Measurements from ENCODE around the gene CTNNA3.
"Not testable (repeated sequence)": the region's sequence is repeated elsewhere in the genome, so short reads cannot be mapped to it uniquely, and the experiment has no call there.

CTNNA3 gene

GRCh38 chr10:67696029-67696428, at the start of gene CTNNA3:
Gene CTNNA3 (minus strand): TSS chr10:67696195.
- no peak for DNase-seq

- no peak for DNase-seq
Observed at GRCh38 chr10:67735430-67735829, 39.4 kb upstream of the CTNNA3 start.

GRCh38 chr10:67733511-67733910, 37.5 kb upstream of the CTNNA3 start:
- DNase-seq = no peak

GRCh38 chr10:67725567-67725966, 29.6 kb upstream of the CTNNA3 start:
- DNase-seq = no peak

GRCh38 chr10:67723601-67724000, 27.6 kb upstream of the CTNNA3 start:
- DNase-seq = no peak

GRCh38 chr10:67722113-67722512, 26.1 kb upstream of the CTNNA3 start:
- no peak for DNase-seq

- not testable (repeated sequence) for DNase-seq
Observed at GRCh38 chr10:67716455-67716854, 20.5 kb upstream of the CTNNA3 start.

GRCh38 chr10:67705921-67706320, 9.9 kb upstream of the CTNNA3 start:
- DNase-seq = no peak

GRCh38 chr10:67699613-67700270, 3.7 kb upstream of the CTNNA3 start:
- DNase-seq = not testable (repeated sequence)

GRCh38 chr10:67698164-67698563, 2.2 kb upstream of the CTNNA3 start:
- DNase-seq = no peak

- DNase-seq = no peak
Observed at GRCh38 chr10:67697724-67698131, 1.7 kb upstream of the CTNNA3 start.

- DNase-seq = no peak
Observed at GRCh38 chr10:67696679-67697078, 684 bp upstream of the CTNNA3 start.

- DNase-seq = no peak
Observed at GRCh38 chr10:67695555-67695954, 440 bp downstream of the CTNNA3 start.

- DNase-seq = not testable (repeated sequence)
Observed at GRCh38 chr10:67691861-67692260, 4.1 kb downstream of the CTNNA3 start.

GRCh38 chr10:67690540-67690939, 5.5 kb downstream of the CTNNA3 start:
- not testable (repeated sequence) for DNase-seq

- not testable (repeated sequence) for DNase-seq
Observed at GRCh38 chr10:67684140-67684539, 11.9 kb downstream of the CTNNA3 start.

- no peak for DNase-seq
Observed at GRCh38 chr10:67678335-67678974, 17.5 kb downstream of the CTNNA3 start.

- DNase-seq = no peak
Observed at GRCh38 chr10:67676208-67676825, 19.7 kb downstream of the CTNNA3 start.

- no peak for DNase-seq
Observed at GRCh38 chr10:67670401-67670800, 25.6 kb downstream of the CTNNA3 start.

- no peak for DNase-seq
Observed at GRCh38 chr10:67669978-67670377, 26.0 kb downstream of the CTNNA3 start.

- DNase-seq = no peak
Observed at GRCh38 chr10:67668448-67668847, 27.5 kb downstream of the CTNNA3 start.

- DNase-seq = no peak
Observed at GRCh38 chr10:67667035-67667425, 29.0 kb downstream of the CTNNA3 start.

- DNase-seq = no peak
Observed at GRCh38 chr10:67666416-67667034, 29.5 kb downstream of the CTNNA3 start.

GRCh38 chr10:67665491-67665890, 30.5 kb downstream of the CTNNA3 start:
- DNase-seq = no peak
